ENCODE measurements around the gene RB1. TPM values are rescaled to one million over a fixed set of nuclear protein-coding genes. Genes with fewer than 3 reads are reported as not detected.

The RB1 gene
- total RNA-seq, 4 donors from 2014 or later, result 28.4 to 33.2 (median 29.9) TPM

- intact Hi-C loops (cut with DNase I), result no loop called here
- H3K27ac ChIP-seq (replicated peaks in 1 of 4), result peak overlapping the region; percentile 22 to 38 (median 28)
- no peak for TF ChIP-seq CTCF (IDR thresholded peaks at IDR 0.05)
- no peak for TF ChIP-seq EP300 (IDR thresholded peaks at IDR 0.05)
- TF ChIP-seq POLR2AphosphoS5 (IDR thresholded peaks at IDR 0.05), result no peak
- no peak for TF ChIP-seq POLR2A (IDR thresholded peaks at IDR 0.05; ENCODE audit: low read depth)
- DNase-seq (ENCODE audit: extremely low spot score), result no peak
- no peaks in the 10 kb centered on the region for H3K9me3 ChIP-seq
- no peaks in the 10 kb centered on the region for H3K27me3 ChIP-seq
- H3K4me3 ChIP-seq, result no peak overlapping the region
- no peaks in the 10 kb centered on the region for H3K36me3 ChIP-seq
- WGBS, result 55% methylated on average over 2 of the region's 2 CpGs
- H3K4me1 ChIP-seq, result peaks cover 17 to 27% (median 21%) of the 10 kb centered on the region in 4 donors
Measured at GRCh38 chr13:48436661-48437288, 133.2 kb downstream of the RB1 start.

- WGBS, result 24% methylated on average over 3 of the region's 3 CpGs
- no peaks in the 10 kb centered on the region for H3K27me3 ChIP-seq
- H3K4me3 ChIP-seq, result no peak overlapping the region
- H3K36me3 ChIP-seq, result no peaks in the 10 kb centered on the region
- no peaks in the 10 kb centered on the region for H3K9me3 ChIP-seq
- H3K4me1 ChIP-seq, result peaks cover 14 to 22% (median 16%) of the 10 kb centered on the region in 4 donors
- no peak for DNase-seq (ENCODE audit: extremely low spot score)
- H3K27ac ChIP-seq (replicated peaks in 1 of 4), result peak overlapping the region in 3 of 4 donors; percentile 26 to 38 (median 30)
- intact Hi-C loops (cut with DNase I), result no loop called here
- TF ChIP-seq CTCF (IDR thresholded peaks at IDR 0.05) (no peak), EP300 (IDR thresholded peaks at IDR 0.05) (no peak), POLR2A (IDR thresholded peaks at IDR 0.05; ENCODE audit: low read depth) (no peak), POLR2AphosphoS5 (IDR thresholded peaks at IDR 0.05) (peak in 1 of 2 donors; percentile 33)
Measured at GRCh38 chr13:48437371-48437770, 133.8 kb downstream of the RB1 start.

- intact Hi-C loops (cut with DNase I), result no loop called here
- Histone ChIP-seq H3K9me3 (no peaks in the 10 kb centered on the region), H3K27ac (replicated peaks in 1 of 4) (no peak overlapping the region), H3K4me1 (peaks cover 0 to 4% (median 3%) of the 10 kb centered on the region in 4 donors), H3K4me3 (no peak overlapping the region), H3K36me3 (peaks cover 0 to 4% (median 0%) of the 10 kb centered on the region in 4 donors), H3K27me3 (no peaks in the 10 kb centered on the region)
- TF ChIP-seq CTCF (IDR thresholded peaks at IDR 0.05) (no peak), EP300 (IDR thresholded peaks at IDR 0.05) (no peak), POLR2AphosphoS5 (IDR thresholded peaks at IDR 0.05) (no peak), POLR2A (IDR thresholded peaks at IDR 0.05; ENCODE audit: low read depth) (no peak)
- no peak for DNase-seq (ENCODE audit: extremely low spot score)
- 89% methylated on average over 1 of the region's 1 CpG for WGBS
Measured at GRCh38 chr13:48443442-48444208, 140.1 kb downstream of the RB1 start.

- WGBS, result 93% methylated on average over 1 of the region's 1 CpG
- DNase-seq (ENCODE audit: extremely low spot score), result no peak
- Histone ChIP-seq H3K9me3 (peaks cover 0 to 8% (median 2%) of the 10 kb centered on the region in 4 donors), H3K27me3 (no peaks in the 10 kb centered on the region), H3K4me3 (no peak overlapping the region), H3K27ac (replicated peaks in 1 of 4) (no peak overlapping the region), H3K36me3 (peaks cover 0 to 4% (median 0%) of the 10 kb centered on the region in 4 donors), H3K4me1 (peaks cover 0 to 4% (median 3%) of the 10 kb centered on the region in 4 donors)
- intact Hi-C loops (cut with DNase I), result no loop called here
- TF ChIP-seq POLR2A (IDR thresholded peaks at IDR 0.05; ENCODE audit: low read depth), result no peak
- no peak for TF ChIP-seq EP300 (IDR thresholded peaks at IDR 0.05)
- peak in 1 of 2 donors; percentile 7 for TF ChIP-seq POLR2AphosphoS5 (IDR thresholded peaks at IDR 0.05)
Measured at GRCh38 chr13:48446464-48446863, 142.9 kb downstream of the RB1 start.

GRCh38 chr13:48448285-48448958 is 144.9 kb downstream of the RB1 start:
- Histone ChIP-seq H3K36me3 (peaks cover 0 to 8% (median 3%) of the 10 kb centered on the region in 4 donors), H3K9me3 (peaks cover 0 to 8% (median 2%) of the 10 kb centered on the region in 4 donors), H3K27ac (replicated peaks in 1 of 4) (no peak overlapping the region), H3K4me3 (no peak overlapping the region), H3K27me3 (no peaks in the 10 kb centered on the region), H3K4me1 (peaks cover 0 to 4% (median 3%) of the 10 kb centered on the region in 4 donors)
- DNase-seq (ENCODE audit: extremely low spot score), result no peak
- intact Hi-C loops (cut with DNase I), result no loop called here
- 89% methylated on average over 3 of the region's 3 CpGs for WGBS
- no peak for TF ChIP-seq EP300 (IDR thresholded peaks at IDR 0.05)
- TF ChIP-seq CTCF (IDR thresholded peaks at IDR 0.05), result no peak
- TF ChIP-seq POLR2AphosphoS5 (IDR thresholded peaks at IDR 0.05), result no peak
- TF ChIP-seq POLR2A (IDR thresholded peaks at IDR 0.05; ENCODE audit: low read depth), result no peak
